NCI-H526 treated with DMSO at 0.1 percent for 48 hours (cell line): Measurements from ENCODE around the gene CGB1.
"Not testable (repeated sequence)": the region's sequence is repeated elsewhere in the genome, so short reads cannot be mapped to it uniquely, and the experiment has no call there.

ENCODE experiments used
- DNase-seq: peaks from one replicate; lab custom pipeline; 2025; lab: John Stamatoyannopoulos, UW

The CGB1 gene

DNA sequence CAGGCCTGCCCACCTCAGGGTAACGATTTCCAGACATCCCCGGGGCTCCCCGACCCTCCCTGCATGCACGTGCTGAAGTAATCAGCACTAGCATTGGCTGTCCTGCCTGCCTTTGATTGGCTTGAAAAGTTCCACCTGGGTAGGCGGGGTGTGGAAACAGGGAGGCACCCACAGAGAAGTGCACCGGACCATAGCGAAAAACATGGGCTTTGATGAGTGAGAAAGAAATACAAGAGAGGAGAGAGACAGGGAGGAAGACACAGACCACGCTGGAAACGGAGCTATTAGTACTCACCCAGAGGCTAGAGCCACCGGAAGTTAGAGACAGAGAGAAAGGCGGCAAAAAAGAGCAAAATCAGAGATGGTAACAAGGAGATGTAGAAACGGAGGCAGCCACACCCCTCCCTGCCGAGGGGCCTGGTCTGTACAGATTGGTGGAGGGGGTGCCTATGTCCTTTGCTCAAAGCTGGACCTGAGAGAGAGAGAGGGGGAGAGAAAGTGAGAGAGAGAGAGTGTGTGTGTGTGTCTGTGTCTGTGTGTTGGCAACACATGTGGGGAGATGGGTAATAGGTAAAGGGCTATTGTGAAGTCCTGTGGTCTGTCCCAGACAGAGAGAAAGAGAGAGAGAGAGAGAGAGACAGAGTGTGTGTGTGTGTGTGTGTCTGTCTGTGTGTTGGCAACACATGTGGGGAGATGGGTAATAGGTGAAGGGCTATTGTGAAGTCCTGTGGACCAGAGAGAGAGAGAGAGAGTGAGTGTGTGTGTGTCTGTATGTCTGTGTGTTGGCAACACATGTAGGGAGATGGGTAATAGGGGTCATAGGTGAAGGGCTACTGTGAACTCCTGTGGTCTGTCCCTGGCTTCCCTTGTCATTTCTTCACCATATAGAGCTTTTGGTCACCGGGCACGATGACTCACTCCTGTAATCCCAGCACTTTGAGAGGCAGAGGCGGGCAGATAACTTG is 15.5 kb downstream of the CGB1 start:
- no peak for DNase-seq

GRCh38 chr19:49020342-49020741 is 16.4 kb downstream of the CGB1 start:
- no peak for DNase-seq

DNA sequence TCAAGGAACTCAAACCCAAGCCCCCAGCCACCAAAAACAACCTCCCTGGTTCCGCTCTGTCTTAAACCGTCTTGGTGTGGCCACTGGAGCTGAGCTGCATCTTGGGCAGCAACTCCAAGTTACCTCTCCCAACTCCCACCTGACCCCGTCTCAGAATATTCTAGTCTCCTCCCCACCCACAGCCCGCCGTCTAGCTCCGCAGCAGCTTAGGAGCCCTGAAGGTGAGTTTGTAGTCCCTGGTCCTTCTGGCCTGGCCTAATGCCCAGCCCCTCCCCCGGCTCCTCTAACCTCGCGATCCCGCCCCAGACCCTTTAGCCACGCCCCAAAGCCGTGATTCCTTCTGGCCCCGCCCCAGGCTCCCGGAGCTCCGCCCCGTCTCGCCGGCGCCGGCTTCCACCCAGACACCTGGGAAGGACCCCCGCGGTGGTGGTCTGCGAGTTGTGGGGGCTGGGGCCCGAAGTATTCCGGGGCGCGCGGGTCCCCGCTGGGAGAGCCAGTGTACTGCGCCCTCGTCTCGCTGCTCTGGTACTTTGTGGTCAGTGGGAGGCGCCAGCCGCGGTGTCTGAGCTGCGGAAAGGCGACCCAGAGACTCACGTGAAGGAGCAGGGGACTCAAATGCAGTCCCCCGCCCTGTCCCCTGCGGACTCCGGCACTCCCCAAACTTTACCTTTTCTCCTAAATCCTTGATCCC is 17.3 kb downstream of the CGB1 start:
- DNase-seq = no peak

GRCh38 chr19:49018388-49019241 is 18.1 kb downstream of the CGB1 start:
- DNase-seq = not testable (repeated sequence)

GRCh38 chr19:49017666-49018351 is 18.9 kb downstream of the CGB1 start:
- DNase-seq = no peak

DNA sequence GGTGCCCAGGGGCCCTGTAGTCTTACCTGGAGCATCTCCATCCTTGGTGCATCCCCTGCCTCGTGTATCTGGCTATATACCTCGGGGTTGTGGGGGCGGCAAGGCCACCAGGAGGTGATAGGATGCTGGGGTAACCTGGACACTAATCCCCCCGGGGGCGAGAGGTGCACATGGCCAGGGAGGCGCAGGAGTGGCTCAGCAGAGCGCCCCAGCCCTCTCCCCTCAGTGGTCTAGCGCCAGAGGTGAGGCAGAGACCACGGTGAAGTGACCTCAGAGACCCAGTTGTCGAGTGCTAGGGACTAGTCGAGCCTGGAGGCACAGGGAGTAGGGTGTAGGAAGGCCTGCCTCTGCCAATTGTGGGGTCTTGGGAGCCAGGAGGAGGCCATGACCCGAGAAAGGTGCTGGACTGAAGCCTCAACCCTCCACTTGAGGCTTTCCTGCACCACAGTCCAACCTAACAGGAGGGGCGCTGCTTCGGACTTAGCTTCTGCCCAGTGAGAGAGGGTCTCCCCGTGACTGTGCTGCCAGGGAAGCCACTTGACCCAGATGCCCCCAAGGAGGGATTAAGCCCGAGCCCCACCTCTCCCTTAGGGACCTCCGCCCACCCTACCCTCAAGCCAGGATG is 19.5 kb downstream of the CGB1 start, which contains the start of gene LHB:
TSS of gene LHB (minus strand) at position 51 of the 625 bp plus-strand sequence. CDS start at position 41, 10 bp downstream.
- no peak for DNase-seq

- DNase-seq = no peak
Measured at GRCh38 chr19:49016067-49016839, 20.4 kb downstream of the CGB1 start.

GRCh38 chr19:49014870-49015255 is 21.8 kb downstream of the CGB1 start:
- no peak for DNase-seq

DNA sequence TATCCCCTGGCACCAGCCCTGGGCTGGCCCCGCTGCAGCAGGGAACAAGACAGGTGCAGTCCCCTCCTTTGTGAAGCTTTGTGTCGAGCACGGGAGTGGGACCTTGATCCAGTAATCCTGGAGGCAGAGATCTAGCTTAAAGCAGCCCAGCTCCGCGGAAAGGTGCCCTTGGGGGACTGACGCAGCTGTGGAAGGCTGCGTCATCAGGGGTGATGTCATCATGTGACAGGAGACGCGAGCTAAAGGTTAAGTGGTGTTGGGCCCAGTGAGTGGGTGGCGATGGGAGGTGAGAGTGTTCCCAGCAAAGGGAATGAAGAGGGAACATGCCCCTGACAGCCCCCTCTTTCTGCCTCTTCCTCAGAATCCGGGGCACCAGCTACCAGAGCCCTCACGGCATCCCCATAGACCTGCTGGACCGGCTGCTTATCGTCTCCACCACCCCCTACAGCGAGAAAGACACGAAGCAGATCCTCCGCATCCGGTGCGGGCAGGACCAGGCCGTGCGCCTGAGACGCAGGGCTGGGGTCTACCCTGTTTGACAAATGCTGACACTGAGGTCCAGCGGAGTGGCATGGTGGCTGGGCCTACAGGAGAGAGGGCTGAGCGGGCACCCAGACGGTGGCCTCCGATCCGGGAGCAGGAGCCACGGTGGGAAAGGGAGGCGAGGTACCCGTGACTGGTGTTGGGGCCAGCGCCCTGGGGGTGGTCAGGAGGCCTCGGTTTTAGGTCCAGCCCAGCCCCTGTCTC is 22.4 kb downstream of the CGB1 start:
- DNase-seq = no peak

- no peak for DNase-seq
Measured at GRCh38 chr19:49011194-49011593, 25.5 kb downstream of the CGB1 start.

GRCh38 chr19:49010453-49010852 is 26.2 kb downstream of the CGB1 start:
- no peak for DNase-seq

- DNase-seq = no peak
Measured at GRCh38 chr19:49009828-49010227, 26.9 kb downstream of the CGB1 start.

- no peak for DNase-seq
Measured at GRCh38 chr19:49006905-49007304, 29.8 kb downstream of the CGB1 start.

DNA sequence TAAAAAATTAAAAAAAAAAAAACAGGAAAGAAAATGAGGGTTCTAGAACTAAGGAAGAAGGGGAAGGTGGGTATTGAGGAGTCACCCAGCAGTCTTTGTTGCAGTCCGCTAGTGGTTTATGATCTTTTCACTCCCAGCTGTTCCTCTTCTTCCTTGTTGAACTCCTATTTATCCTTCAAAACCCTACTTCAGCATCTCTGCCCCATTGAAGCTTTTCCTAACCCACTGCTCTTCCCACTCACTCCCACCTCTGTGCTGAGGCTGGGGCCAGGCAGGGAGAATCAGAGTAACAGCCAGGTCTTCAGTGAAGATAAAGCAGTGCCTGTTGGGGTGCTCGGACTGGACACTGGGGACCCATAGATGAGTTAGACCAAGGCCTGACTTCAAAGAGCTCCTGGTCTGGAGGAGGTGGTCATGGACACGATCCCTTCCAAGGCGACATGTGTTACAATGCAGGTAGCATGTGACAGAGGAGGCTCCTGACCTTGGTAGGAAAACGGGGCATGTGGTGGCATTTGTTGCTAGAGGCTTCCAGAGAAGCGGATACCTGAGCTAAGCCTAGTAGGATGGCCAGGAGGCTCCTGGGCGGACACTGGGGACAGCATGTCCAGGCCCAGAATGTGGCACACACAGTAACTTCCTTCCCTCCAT is 31.6 kb downstream of the CGB1 start:
- DNase-seq = no peak

DNA sequence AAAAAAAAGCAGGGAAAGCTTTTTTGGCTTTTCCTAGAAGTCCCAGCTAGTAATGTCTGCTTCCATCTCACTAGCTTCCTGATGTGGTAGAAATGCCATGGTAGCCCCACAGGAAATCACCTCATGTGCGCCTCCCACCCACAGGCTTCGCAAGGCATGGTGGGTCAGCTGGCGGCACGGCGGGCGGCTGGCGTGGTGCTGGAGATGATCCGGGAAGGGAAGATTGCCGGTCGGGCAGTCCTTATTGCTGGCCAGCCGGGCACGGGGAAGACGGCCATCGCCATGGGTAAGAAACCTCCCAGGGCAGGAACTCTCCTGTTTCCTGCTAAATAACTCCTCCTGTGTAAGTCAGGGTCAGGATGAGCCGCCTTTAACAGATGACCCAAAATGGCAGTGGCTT is 32.6 kb downstream of the CGB1 start:
- DNase-seq = no peak

DNA sequence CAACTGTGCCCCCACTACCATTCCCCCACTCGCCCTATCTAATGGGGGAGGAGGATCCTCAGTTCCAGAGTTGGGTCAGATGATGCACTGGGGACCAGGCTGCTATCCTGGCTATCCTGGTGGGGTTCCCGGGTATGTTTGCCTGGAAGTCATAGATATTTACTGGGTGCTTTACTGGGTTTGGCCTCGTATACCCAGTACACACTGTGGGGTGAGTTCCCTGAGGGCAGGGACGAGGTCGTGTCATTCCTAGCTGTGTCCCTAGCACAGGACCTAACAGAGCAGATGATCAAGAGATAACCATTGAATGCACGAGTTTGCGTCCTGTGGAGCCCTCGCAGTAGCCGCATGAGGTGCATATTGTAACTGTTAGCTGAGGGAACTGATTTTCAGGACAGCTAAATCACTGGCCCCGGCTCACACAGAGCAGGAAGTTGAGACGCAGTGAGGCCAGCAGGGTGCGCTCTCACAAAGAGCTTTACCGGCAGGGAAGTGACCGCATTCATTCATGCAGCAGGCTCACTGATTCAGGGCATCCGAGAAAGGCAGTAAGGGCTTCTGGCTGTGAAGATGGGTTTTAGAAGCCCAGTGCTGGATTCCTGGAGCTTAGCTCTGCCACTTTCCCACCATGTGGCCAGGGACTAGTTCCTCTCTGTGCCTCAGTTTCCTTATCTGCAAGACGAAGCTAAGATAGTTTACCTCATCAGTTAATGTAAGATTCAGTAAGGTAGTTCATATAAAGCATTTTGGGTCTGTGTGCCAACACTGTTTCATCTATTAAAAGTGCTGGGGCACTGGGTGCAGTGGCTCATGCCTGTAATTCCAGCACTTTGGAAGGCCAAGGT is 37.0 kb downstream of the CGB1 start:
- peak; percentile 25 for DNase-seq

DNA sequence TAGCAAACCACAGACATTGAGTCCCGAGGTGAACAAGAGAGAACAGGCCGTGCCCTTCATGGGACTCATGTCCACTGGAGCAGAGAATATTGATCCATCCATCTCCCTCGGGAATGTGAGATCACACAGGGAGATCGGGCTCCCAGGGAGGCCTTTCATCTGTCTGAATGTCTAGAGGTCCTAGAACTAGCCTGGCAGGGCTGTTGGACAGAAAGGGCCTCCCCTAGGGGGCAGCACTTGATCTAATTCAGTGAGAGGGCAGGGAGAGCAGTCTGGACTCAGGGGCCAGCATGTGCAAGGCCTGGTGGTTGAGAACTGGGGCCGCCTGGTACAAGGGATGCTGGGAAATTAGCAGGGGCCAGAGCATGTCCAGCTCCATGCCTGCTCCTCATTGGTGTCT is 38.7 kb downstream of the CGB1 start:
- DNase-seq = no peak

DNA sequence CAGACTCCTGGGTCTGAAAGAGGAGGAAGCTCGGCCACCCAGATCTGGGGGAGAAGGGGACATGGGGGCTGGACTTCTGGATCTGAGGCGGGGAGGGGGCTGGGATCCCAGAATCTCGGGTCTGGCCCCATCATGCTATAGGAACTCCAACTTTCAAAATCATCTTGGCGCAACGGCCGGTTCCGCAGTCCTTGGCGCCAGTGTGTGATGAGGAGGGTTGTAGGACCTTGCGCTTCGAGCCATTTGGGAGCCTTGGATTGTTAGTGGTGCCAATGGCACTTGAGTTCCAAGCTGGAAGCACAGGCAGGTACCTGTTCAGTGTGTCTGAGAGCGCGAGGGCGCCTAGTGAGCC is 42.7 kb downstream of the CGB1 start:
- DNase-seq = no peak
